Keratinocyte (primary cell): ENCODE measurements around the gene HIP1. TPM values are rescaled to one million over a fixed set of nuclear protein-coding genes. Genes with fewer than 3 reads are reported as not detected.

Source experiments
- DNase-seq: peaks from one replicate; pipeline ENCODE4 v3.0.0-alpha.2; 2011; ENCODE audit warnings: low read depth, missing footprints, low spot score
- FAIRE-seq: peaks from 2 replicates; lab custom pipeline; 2011; peaks lifted over from hg19 to GRCh38; lab: Jason Lieb, UNC
- H2AFZ ChIP-seq: 2 replicates; pipeline ENCODE4 v1.6.0; 2012; ENCODE audit warnings: low read length, control low read depth, inconsistent platforms; ENCODE audit not compliant: control insufficient read depth
- H3K27ac ChIP-seq: 2 replicates; pipeline ENCODE4 v1.5.1; 2011; ENCODE audit warnings: low read length; ENCODE audit not compliant: control insufficient read depth, insufficient read depth
- H3K27me3 ChIP-seq: 3 replicates; pipeline ENCODE4 v1.6.0; 2011; ENCODE audit warnings: low read length; ENCODE audit not compliant: control insufficient read depth, insufficient read depth; ENCODE audit errors: extremely low read depth
- H3K36me3 ChIP-seq, 2 experiments: 2 replicates in 1 of 2; 3 replicates in 1 of 2; pipeline ENCODE4 v1.5.1; 2011; ENCODE audit warnings: low read length in 2 of 2, mild to moderate bottlenecking in 1 of 2; ENCODE audit not compliant: control insufficient read depth in 2 of 2, insufficient read depth in 2 of 2; ENCODE audit errors: extremely low read depth in 1 of 2
- H3K4me1 ChIP-seq: 3 replicates; pipeline ENCODE4 v1.5.1; 2011; ENCODE audit warnings: low read length; ENCODE audit not compliant: control insufficient read depth, insufficient read depth; ENCODE audit errors: extremely low read depth
- H3K4me2 ChIP-seq: 3 replicates; pipeline ENCODE4 v1.6.0; 2011; ENCODE audit warnings: low read depth, low read length; ENCODE audit not compliant: control insufficient read depth, insufficient read depth; ENCODE audit errors: extremely low read depth
- H3K4me3 ChIP-seq, 3 experiments: fragments of 200-600 bp in 1 of 3; sonication (generic) in 1 of 3; 2 replicates in 2 of 3; 3 replicates in 1 of 3; pipeline ENCODE4 v1.5.1; 2011 to 2016; ENCODE audit warnings: low read length in 3 of 3, mild to moderate bottlenecking in 3 of 3, control low read depth in 2 of 3, inconsistent platforms in 1 of 3, low read depth in 1 of 3, mixed read lengths in 1 of 3, mixed run types in 1 of 3, moderate library complexity in 1 of 3; ENCODE audit not compliant: control insufficient read depth in 2 of 3, insufficient read depth in 2 of 3; ENCODE audit errors: extremely low read depth in 1 of 3
- H3K79me2 ChIP-seq: 2 replicates; pipeline ENCODE4 v1.6.0; 2012; ENCODE audit warnings: low read length; ENCODE audit not compliant: control insufficient read depth, insufficient read depth
- H3K9ac ChIP-seq: 3 replicates; pipeline ENCODE4 v1.6.0; 2011; ENCODE audit warnings: low read length; ENCODE audit not compliant: control insufficient read depth, insufficient read depth; ENCODE audit errors: extremely low read depth
- H3K9me1 ChIP-seq: 3 replicates; pipeline ENCODE4 v1.6.0; 2011; ENCODE audit warnings: low read length; ENCODE audit not compliant: control insufficient read depth, insufficient read depth; ENCODE audit errors: extremely low read depth
- H3K9me3 ChIP-seq: 2 replicates; pipeline ENCODE4 v1.5.1; 2012; ENCODE audit warnings: low read depth, low read length; ENCODE audit not compliant: control insufficient read depth
- H4K20me1 ChIP-seq: 3 replicates; pipeline ENCODE4 v1.6.0; 2011; ENCODE audit warnings: low read length; ENCODE audit not compliant: control insufficient read depth, insufficient read depth; ENCODE audit errors: extremely low read depth
- CTCF ChIP-seq, 3 experiments: IDR thresholded peaks in 1 of 3; conservative IDR thresholded peaks in 1 of 3; optimal IDR thresholded peaks in 1 of 3; 2 replicates in 2 of 3; 3 replicates in 1 of 3; pipeline versions ENCODE3 to v1.5.1; 2011; ENCODE audit warnings: low read length in 3 of 3, mild to moderate bottlenecking in 3 of 3, moderate library complexity in 2 of 3, control low read depth in 1 of 3, inconsistent platforms in 1 of 3; ENCODE audit not compliant: insufficient read depth in 2 of 3; ENCODE audit errors: extremely low read depth in 1 of 3
- EZH2 ChIP-seq: IDR thresholded peaks from one replicate; pipeline ENCODE4 v1.6.1; 2012; ENCODE audit warnings: inconsistent platforms, mild to moderate bottlenecking, low read length, moderate library complexity
- dilution Hi-C: fragments of 300-500 bp; cut with MboI; formaldehyde crosslinking; loops from one replicate; pipeline ENCODE4 v1.7.0; 2020; ENCODE audit warnings: low sequenced_read_pairs; ENCODE audit not compliant: extremely low pct_ligation_motif_present
- polyA plus RNA-seq, 5 experiments: library from polyadenylated mRNA; depleted of rRNA in 3 of 5; stranded (reverse) in 3 of 5; stranded (forward) in 1 of 5; unstranded in 1 of 5; fragments of >200 nt; gene quantifications; 1 replicate in 1 of 5; 2 replicates in 3 of 5; 3 replicates in 1 of 5; pipeline versions ENCODE4 v1.2.1 to v1.2.3, GENCODE V29; 2011 to 2012; ENCODE audit warnings: missing spikeins in 2 of 5, low read depth in 1 of 5, low replicate concordance in 1 of 5

HIP1 gene
- polyA plus RNA-seq, 1 donor (not counting 4 experiments of a cell fraction or from before 2014, with no cell fraction given) = 5.0 TPM

- FAIRE-seq (no peak), DNase-seq (no peak)
- TF ChIP-seq CTCF (optimal IDR thresholded peaks at IDR 0.05 in 1 of 3, IDR thresholded peaks at IDR 0.05 in 1 of 3, conservative IDR thresholded peaks at IDR 0.05 in 1 of 3; ENCODE audit: extremely low read depth in 1 of 3, insufficient read depth in 2 of 3, low read length in 3 of 3) (no peak), EZH2 (no peak)
- no peaks in the 10 kb centered on the region for H3K9me1 ChIP-seq
- no peak overlapping the region for H3K27ac ChIP-seq
- no peaks in the 10 kb centered on the region for H3K9me3 ChIP-seq
- H3K9ac ChIP-seq = no peak overlapping the region
- no peak overlapping the region for H3K4me2 ChIP-seq
- H3K36me3 ChIP-seq = no peaks in the 10 kb centered on the region
- no peaks in the 10 kb centered on the region for H3K27me3 ChIP-seq
- no peaks in the 10 kb centered on the region for H3K79me2 ChIP-seq
- no peak overlapping the region for H3K4me3 ChIP-seq
- no peaks in the 10 kb centered on the region for H4K20me1 ChIP-seq
- H3K4me1 ChIP-seq = peaks cover 5% of the 10 kb centered on the region
- H2AFZ ChIP-seq = no peak overlapping the region
- dilution Hi-C loops = no loop called here
These were observed 92.1 kb downstream of the HIP1 start for GRCh38 chr7:75646571-75647102.

- no peak for FAIRE-seq
- dilution Hi-C loops = no loop called here
- no peaks in the 10 kb centered on the region for H3K36me3 ChIP-seq
These were observed 93.2 kb downstream of the HIP1 start for GRCh38 chr7:75645570-75645969.

More at GRCh38 chr7:75645570-75645969, 93.2 kb downstream of the HIP1 start:
- Histone ChIP-seq H3K27me3 (no peaks in the 10 kb centered on the region), H3K79me2 (no peaks in the 10 kb centered on the region), H4K20me1 (no peaks in the 10 kb centered on the region), H3K27ac (no peak overlapping the region), H3K4me2 (no peak overlapping the region), H3K9me1 (no peaks in the 10 kb centered on the region), H2AFZ (no peak overlapping the region), H3K4me3 (no peak overlapping the region), H3K4me1 (peaks cover 5% of the 10 kb centered on the region), H3K9ac (no peak overlapping the region), H3K9me3 (no peaks in the 10 kb centered on the region)
- no peak for DNase-seq
- TF ChIP-seq CTCF (optimal IDR thresholded peaks at IDR 0.05 in 1 of 3, IDR thresholded peaks at IDR 0.05 in 1 of 3, conservative IDR thresholded peaks at IDR 0.05 in 1 of 3; ENCODE audit: extremely low read depth in 1 of 3, insufficient read depth in 2 of 3, low read length in 3 of 3) = no peak
- TF ChIP-seq EZH2 = no peak
